ENCODE data around the gene POU3F1.

- TF ChIP-seq CTCF (IDR thresholded peaks at IDR 0.05; ENCODE audit: low read length) (no peak), EZH2 (IDR thresholded peaks at IDR 0.05; ENCODE audit: borderline replicate concordance, low read length) (no peak)
Observed at GRCh38 chr1:38045401-38046332, 926 bp downstream of the POU3F1 start.
